IPS DF 4.7 (cell line): ENCODE results near the gene DNAJC19.

ENCODE experiments used
- DNase-seq: peaks from one replicate; pipeline ENCODE4 v3.0.0-alpha.2; 2013; ENCODE audit warnings: low spot score; ENCODE audit errors: extremely low read depth

DNAJC19 gene

GRCh38 chr3:180961552-180961951 is 28.0 kb downstream of the DNAJC19 start:
- no peak for DNase-seq

- no peak for DNase-seq
Measured at GRCh38 chr3:180961087-180961486, 28.4 kb downstream of the DNAJC19 start.

- DNase-seq, result no peak
Measured at GRCh38 chr3:180959691-180960090, 29.8 kb downstream of the DNAJC19 start.

- no peak for DNase-seq
Measured at GRCh38 chr3:180947761-180948390, 41.7 kb downstream of the DNAJC19 start.

GRCh38 chr3:180940826-180941225 is 48.7 kb downstream of the DNAJC19 start:
- no peak for DNase-seq

- DNase-seq, result no peak
Measured at GRCh38 chr3:180934638-180935037, 54.9 kb downstream of the DNAJC19 start.
